Fibroblast of lung (primary cell): ENCODE measurements around the gene C19orf38.

Source experiments
- EZH2 ChIP-seq: IDR thresholded peaks from 2 replicates; pipeline ENCODE4 v1.5.1; 2012; ENCODE audit warnings: low read length, control low read depth, mild to moderate bottlenecking; ENCODE audit errors: missing control alignments
- TF ChIP-seq, protein P1 (sequence below), 2 donors: IDR thresholded peaks in 1 of 2; conservative IDR thresholded peaks in 1 of 2; 1 replicate in 1 of 2; 2 replicates in 1 of 2; pipeline ENCODE4 v1.5.1; 2011 to 2012; ENCODE audit warnings: low read length in 2 of 2, control low read depth in 1 of 2, inconsistent platforms in 1 of 2, low read depth in 1 of 2, mild to moderate bottlenecking in 1 of 2

DNA sequence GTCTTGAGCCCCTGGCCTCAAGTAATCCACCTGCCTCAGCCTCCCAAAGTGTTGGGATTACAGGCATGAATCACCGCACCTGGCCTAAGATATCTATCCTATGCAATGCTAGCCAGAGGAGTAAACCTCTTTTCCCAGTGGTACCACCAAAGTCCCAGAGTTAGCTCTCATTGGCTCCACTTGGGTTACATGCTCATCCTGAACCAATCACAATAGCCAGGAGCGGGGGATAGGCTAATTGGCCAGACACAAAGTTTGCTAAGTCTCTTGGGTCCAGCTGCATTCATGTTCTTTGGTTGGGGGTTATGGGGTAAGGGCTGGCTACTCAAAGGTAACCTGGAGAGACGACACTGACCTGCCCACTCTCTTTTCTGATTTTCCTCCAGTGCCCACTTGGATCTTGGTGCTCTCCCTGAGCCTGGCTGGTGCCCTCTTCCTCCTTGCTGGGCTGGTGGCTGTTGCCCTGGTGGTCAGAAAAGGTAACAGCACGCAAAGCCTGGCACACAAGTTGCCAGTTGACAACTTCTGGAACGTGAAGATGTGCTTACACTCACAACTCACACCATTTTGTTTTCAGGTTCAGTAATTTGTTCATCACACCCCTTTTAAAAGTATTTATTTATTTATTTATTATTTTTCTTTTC lies 7.8 kb downstream of the C19orf38 start:
- TF ChIP-seq, protein P1, sequence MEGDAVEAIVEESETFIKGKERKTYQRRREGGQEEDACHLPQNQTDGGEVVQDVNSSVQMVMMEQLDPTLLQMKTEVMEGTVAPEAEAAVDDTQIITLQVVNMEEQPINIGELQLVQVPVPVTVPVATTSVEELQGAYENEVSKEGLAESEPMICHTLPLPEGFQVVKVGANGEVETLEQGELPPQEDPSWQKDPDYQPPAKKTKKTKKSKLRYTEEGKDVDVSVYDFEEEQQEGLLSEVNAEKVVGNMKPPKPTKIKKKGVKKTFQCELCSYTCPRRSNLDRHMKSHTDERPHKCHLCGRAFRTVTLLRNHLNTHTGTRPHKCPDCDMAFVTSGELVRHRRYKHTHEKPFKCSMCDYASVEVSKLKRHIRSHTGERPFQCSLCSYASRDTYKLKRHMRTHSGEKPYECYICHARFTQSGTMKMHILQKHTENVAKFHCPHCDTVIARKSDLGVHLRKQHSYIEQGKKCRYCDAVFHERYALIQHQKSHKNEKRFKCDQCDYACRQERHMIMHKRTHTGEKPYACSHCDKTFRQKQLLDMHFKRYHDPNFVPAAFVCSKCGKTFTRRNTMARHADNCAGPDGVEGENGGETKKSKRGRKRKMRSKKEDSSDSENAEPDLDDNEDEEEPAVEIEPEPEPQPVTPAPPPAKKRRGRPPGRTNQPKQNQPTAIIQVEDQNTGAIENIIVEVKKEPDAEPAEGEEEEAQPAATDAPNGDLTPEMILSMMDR (conservative IDR thresholded peaks at IDR 0.05 in 1 of 2, IDR thresholded peaks at IDR 0.05 in 1 of 2; ENCODE audit: low read depth in 1 of 2, low read length in 2 of 2): peak; percentile 32 to 52
- no peak for TF ChIP-seq EZH2
